B cell (primary cell): ENCODE results near the gene LRRC36.

Source experiments
- EZH2 ChIP-seq: IDR thresholded peaks from 2 replicates; pipeline ENCODE4 v1.6.1; 2012; ENCODE audit warnings: borderline replicate concordance, low read depth, mild to moderate bottlenecking, moderate library complexity, low read length; ENCODE audit not compliant: insufficient read depth, poor library complexity, severe bottlenecking
- TF ChIP-seq, protein P1 (sequence below): fragments of 200-600 bp; IDR thresholded peaks from one replicate; pipeline ENCODE4 v1.8.0; 2022; ENCODE audit warnings: antibody characterized with exemption, mild to moderate bottlenecking

DNA sequence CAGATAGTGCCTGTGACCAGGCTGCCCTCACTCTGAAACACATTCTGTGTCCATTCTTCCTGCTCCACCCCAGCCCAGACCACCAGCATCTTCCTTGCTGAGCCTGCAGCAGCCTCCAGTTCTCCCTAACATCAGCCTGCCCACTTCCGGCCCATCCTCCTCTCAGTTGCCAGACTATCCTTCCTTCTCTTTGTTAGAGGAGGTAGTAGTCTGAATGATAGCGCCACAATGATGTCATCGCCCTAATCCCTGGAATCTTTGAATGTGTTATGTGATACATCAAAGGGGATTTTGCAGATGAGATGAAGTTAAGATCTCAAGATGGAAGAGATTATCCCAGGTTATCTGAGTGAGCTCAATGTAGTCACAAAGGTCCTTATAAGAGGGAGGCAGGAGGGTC is 92.9 kb downstream of the LRRC36 start:
- TF ChIP-seq, protein P1, sequence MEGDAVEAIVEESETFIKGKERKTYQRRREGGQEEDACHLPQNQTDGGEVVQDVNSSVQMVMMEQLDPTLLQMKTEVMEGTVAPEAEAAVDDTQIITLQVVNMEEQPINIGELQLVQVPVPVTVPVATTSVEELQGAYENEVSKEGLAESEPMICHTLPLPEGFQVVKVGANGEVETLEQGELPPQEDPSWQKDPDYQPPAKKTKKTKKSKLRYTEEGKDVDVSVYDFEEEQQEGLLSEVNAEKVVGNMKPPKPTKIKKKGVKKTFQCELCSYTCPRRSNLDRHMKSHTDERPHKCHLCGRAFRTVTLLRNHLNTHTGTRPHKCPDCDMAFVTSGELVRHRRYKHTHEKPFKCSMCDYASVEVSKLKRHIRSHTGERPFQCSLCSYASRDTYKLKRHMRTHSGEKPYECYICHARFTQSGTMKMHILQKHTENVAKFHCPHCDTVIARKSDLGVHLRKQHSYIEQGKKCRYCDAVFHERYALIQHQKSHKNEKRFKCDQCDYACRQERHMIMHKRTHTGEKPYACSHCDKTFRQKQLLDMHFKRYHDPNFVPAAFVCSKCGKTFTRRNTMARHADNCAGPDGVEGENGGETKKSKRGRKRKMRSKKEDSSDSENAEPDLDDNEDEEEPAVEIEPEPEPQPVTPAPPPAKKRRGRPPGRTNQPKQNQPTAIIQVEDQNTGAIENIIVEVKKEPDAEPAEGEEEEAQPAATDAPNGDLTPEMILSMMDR = no peak
- TF ChIP-seq EZH2 = no peak
